HG02981 (cell line): Measurements from ENCODE around the gene TTLL13.
"Not testable (repeated sequence)": the region's sequence is repeated elsewhere in the genome, so short reads cannot be mapped to it uniquely, and the experiment has no call there.

Source experiments
- ATAC-seq: cut with Tn5 transposase; IDR thresholded peaks from one replicate; pipeline ENCODE4 v1.9.1; 2021; ENCODE audit warnings: mild to moderate bottlenecking, moderate library complexity; ENCODE audit not compliant: unreplicated experiment

The TTLL13 gene

DNA sequence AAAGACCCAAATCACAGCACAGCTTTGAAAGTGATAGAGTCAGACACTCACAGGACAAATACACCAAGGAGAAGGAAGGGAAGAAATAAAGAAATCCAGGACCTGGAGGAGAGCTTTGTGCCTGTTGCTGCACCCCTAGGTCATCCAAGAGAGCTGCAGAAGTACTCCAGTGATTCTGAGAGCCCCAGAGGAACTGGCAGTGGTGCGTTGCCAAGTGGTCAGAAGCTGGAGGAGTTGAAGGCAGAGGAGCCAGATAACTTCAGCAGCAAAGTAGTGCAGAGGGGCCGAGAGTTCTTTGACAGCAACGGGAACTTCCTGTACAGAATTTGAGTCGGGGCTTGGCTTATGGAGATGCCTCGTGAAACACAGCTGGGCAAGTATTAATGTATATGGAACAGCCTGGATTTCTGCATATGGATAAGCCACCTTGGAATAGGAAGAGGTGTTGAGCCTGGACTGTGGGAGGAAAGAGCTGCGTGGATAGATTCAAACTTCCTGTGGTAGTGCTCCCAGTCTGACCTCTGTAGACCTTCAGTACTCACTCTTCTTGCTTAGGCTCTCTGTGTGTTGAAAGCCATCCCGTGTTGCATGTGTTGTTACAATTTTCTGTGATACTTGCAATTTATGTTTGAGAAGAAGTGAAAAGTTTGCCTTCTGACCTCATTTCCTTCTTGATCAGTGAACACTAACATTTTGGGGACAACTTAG, 22.3 kb downstream of the TTLL13 start:
- no peak for ATAC-seq

DNA sequence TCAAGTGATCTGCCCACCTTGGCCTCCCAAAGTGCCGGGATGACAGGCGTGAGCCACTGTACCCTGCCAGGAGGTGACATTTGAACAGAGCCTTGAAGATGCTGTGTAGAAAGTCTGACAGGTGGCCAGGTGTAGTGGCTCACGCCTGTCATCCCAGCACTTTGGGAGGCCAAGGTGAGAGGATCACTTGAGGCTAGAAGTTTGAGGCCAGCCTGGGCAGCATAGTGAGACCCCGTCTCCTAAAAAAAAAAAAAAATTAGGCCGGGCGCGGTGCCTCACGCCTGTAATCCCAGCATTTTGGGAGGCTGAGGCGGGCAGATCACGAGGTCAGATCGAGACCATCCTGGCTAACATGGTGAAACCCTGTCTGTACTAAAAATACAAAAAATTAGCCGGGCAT, 29.1 kb downstream of the TTLL13 start:
- ATAC-seq, result not testable (repeated sequence)

DNA sequence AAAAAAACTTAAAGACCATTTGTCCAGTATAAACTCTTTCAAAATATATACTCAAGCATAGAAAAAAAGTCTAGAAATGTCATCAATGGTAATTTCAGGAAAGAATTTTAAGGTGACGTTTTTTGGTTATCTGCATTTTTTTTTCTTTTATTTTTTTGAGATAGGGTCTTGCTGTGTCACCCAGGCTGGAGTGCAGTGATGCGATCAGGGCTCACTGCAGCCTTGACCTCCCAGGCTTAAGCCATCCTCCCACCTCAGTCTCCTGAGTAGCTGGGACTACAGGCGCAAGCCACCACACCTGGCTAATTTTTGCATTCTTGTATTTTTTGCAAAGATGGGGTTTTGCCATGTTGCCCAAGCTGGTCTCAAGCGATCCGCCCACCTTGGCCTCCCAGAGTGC, 31.4 kb downstream of the TTLL13 start:
- ATAC-seq, result not testable (repeated sequence)

DNA sequence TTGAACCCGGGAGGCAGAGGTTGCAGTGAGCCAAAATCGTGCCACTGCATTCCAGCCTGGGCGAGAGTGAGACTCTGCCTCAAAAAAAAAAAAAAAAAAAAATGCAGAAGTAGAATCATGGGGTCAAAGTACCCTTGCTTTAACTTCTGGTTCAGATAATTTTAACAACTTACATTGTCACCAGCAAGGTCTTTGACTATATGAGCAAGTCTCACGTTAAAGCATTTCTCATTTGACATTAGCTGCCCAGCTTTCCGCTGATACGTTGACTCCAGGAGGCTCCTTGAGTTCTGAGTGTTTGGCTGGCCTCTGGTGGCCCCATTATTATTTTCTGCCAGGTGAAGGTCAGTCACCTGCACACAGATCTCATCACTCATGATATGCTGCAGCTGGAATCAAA, 32.3 kb downstream of the TTLL13 start:
- not testable (repeated sequence) for ATAC-seq

DNA sequence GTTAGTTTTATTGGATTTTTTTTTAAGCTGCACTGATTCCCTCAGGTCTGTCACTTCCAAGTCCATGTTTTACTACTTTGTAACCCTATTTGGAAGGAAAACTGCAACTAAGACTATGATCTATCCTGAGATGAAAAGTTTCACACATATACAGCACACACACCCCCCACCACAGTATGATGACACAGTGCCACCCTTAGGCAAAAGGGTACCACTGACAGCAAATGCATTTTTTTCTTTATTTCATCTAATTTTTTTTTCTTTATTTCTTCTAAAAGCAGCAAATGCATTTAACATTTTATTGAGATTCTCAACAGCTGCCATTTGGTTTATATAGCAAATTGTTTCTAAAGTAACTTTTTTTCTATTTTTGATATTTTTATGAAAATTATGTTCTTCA, 37.3 kb downstream of the TTLL13 start:
- ATAC-seq, result no peak

DNA sequence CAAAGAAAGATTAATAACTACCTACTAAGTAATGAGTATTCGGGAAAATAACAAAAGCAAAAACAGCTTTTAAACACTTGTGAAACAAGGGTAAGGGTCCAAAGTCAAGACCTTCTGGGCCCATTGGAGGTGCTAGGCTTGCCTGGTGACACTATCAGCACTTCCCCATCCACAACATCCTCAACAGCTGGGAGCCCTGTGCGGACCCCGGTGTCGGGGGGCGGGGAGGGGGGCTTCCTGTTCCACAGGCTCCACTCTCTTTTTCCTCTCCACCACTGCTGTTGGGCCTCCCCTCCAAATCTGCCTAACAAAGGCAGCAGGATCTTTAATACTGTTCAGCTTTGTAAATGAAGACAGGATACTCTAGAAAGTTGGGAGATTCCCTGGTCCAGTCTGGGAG, 37.7 kb downstream of the TTLL13 start:
- no peak for ATAC-seq

DNA sequence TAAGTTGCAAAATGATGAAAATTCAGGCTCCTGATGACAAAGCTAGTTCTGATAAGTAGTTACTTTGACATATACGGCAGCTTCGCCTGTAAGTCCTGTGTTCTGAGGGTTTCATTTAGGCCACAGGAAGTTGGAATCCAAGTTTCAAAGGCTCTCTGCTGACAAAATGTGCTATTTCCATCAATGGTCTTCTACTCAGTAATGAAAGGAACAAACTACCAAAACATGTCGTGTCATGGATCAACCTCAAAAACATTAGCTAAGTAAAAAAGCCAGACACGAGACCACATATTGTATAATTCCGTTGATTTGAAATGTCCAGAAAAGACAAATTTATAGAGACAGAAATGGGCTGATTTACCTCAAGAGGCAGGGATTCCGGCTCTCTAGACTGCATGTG, 38.6 kb downstream of the TTLL13 start:
- ATAC-seq, result no peak

DNA sequence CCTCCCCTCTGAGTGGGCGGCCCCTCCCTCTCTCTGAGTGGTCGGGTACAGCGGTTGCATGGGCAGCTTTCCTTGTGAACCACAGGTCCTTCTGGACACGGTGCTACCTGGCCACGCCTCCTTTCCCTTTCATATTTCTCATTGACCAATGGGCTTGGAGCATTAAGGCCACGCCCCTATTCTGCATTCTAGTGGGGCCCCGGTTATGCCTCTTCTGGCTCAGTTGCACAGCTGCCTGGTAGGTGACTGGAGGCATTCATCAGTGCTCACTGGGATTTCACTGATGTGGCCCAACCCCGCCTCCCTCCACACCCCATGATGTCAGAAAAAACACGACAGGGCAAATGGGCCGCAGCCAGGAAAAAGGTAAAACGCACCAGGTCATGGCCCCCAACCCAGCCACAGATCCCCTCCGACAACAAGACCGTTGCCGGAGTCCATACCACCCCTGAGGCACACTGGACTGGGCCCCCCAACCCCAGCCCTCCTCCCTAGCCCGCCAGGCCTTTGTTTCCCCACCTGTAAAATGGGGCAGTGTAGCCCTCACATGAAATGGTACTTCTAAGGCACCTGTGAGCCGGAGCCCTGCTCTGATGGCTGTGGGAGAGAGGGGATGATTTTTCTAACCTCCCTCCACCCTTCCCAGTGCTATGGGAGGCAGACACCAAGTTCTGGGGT, 42.5 kb downstream of the TTLL13 start:
- no peak for ATAC-seq

DNA sequence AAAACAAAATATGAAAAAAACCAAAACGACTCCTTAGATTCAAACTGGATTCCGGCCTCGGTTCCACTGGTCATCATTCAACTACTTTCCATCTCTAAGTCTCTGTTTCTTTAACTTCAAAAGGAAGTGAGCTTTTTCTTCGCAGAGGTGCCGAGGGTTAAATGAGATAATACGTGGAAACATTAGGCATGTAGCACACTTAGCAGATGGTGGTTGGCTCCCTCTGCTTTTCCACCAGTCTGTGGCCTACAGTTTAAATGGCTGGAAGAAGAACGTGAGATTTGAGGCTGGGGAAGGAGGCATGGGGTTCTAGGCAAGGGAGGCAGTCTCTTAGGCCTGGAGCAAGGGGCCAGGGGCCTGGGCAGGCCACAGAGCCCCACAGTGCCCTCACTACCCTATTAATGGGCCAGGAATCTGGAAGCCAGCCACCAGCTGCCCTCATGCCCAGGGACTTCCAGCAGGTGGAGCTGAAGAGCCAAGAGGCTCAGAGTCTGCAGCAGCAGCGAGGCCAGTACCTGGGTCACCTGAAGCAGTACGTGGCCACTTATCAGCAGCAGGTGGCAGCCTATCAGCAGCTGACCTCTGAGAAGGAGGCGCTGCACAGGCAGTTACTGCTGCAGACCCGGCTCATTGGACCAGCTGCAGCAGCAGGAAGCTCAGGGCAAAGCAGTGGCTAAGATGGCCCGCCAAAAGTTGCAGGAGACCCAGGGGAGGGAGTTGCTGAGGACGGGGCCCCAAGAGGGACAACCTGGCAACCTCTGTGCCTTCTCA, 43.9 kb downstream of the TTLL13 start:
- ATAC-seq, result not testable (repeated sequence)

DNA sequence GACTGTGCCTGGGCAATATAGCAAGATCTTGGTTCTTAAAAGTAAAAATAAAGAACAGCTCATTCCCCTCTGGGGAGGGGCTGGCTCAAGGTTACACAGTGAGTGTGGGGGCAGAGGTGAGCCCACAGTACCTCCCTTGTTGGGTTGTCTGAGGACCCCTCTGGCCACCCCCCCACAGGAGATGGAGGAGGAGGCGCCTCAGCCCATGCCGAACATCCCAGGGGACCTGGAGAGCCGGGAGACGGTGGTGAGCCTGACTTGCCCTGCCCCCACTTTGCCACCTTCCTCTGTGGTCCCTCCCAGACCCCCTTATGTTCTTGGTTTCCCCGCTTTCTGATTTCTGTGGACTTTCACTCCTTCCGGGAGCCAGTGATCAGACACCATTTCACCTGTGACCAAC, 44.8 kb downstream of the TTLL13 start:
- no peak for ATAC-seq

DNA sequence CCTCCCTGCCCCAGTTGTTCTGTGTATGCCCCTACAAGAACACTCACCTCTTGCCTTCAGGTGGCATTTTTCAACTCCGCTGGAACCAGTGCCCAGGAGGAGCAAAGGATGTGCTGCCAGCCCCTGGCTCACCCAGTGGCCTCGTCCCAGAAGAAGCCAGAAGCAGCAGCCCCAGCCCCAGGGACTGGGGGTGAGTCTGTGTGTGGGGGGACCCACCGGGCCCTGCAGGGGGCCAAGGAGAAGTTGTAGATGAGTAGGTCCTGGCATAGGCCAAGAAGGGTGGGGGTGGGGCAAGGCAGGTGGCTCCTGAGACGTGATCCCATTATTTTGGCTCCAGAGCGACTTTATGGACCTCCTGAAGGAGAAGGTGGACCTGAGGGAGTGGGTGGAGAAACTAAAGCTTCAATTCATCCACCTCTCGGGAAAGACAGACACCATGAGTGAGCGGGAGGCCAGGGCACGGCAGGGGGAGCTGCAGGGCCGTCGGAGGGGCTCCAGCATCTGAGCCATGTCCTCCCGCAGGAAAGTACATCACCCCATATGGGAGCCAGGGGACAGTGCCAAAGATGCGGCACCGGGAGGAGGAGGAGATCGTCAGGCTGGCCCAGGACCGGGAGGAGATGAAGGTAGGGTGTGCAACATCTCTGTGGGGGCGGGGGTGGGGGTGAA, 45.4 kb downstream of the TTLL13 start:
- no peak for ATAC-seq

DNA sequence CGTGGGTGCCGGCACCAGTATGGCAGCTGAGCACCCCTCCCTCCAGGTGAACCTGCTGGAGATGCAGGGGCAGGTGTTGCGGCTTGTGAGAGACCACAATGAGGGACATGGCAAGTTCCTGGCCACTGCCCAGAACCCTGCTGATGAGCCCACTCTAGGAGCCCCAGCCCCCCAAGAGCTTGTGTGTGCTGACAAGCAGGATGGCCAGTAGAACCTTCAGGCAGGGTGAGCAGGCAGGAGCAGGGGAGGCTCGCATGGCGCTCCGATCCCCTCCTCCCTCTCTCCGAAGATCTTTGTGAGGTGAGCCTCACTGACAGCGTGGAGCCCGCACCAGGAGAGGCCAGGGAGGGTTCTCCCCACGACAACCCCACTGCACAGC, 45.9 kb downstream of the TTLL13 start:
- no peak for ATAC-seq

DNA sequence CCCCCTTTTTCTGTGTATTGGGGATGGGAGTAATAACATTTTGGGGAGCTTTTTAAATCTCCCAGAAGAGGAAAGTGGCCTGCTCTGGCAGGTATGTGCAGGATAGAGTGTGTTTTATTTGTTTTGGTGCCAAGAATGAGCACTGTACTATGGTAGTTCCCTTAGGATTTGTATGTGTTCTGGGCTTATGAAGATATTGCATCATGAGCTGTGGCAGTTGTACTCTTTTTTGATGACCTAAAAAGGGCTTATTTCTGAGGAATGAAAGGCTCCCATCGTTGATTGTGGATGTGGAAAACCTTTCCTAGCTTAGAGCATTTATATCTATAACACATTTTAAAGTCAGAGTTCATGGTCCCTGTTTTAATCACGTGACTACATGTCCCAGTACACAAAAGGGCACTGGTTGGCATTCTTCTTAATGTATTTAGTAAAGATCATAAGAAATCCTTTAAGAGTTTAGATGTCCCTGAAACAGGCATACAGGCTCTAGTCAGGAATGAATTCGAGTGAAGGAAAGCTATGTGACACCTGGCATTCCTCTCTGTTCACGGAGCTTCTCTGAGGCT, 47.0 kb downstream of the TTLL13 start:
- not testable (repeated sequence) for ATAC-seq

DNA sequence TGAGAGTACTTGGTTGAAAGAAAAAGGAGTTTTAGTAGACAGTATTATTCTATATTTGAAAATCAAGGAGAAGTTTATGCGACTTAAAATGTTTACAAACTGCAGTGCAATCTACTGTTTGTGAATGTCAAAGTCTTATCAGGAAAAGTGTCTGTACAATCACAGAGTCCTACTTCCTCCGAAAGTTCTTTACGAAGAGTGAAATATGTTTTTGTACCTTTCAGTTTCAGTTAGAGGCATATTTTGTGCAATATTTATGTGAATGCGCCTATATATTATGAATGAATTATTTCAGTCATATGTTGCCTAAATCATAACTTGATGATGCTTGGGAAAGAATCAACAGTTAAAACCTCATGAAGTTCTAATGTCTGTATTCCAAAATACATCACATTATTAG, 47.7 kb downstream of the TTLL13 start:
- ATAC-seq, result no peak

DNA sequence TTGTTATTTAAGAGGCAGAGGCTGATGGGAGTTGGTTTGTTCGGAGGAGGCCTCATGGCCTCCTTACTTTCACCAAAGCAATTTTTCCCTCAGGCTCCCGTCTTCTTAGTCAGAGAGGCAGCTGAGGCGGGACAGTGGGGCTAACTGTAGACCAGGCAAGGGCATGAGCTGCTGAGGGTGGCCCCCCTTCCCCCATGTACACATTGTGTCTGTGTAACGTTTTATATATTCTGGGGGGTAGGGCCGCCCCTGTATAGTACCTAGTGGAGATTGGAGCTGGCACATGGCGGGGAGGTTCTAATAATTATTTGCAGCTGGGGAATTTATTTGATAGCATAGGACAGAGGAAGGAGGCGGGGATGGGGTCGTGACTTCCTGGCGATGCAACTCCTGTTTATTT, 51.2 kb downstream of the TTLL13 start:
- no peak for ATAC-seq

DNA sequence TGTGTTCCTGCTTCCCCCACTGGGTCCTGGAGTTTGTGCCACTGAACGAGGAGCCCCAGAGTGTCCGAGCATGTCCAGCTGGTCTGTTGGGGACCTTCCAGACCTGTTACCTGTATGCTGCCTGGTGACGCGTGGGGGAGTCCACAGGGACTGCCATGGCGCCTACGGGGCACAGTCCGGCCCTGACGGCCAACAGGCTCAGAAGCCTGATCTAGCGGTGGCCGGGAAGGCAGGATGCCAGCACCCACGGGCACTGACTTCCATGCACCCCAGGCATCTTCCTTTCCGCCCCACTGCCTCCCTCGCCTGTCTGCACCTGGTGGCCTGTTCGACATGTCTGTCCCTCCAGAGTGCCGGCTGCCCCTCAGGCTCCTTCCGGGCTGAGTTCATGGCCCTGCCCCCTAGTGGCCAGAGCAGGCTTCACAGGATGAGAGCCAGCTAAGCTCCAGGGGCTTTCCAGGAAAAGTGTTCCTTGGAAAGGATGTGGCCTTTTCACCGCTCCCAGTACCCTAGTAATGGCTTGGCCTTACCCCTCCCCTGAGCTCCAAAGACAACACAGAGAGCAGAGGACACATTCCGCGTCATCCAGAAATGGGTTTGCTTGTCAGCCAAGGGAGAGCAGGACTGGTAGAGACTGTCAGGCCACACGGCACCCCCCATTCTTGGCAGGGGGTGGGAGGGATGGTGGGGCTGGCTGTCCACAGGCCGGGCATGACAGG, 51.8 kb downstream of the TTLL13 start:
- no peak for ATAC-seq

DNA sequence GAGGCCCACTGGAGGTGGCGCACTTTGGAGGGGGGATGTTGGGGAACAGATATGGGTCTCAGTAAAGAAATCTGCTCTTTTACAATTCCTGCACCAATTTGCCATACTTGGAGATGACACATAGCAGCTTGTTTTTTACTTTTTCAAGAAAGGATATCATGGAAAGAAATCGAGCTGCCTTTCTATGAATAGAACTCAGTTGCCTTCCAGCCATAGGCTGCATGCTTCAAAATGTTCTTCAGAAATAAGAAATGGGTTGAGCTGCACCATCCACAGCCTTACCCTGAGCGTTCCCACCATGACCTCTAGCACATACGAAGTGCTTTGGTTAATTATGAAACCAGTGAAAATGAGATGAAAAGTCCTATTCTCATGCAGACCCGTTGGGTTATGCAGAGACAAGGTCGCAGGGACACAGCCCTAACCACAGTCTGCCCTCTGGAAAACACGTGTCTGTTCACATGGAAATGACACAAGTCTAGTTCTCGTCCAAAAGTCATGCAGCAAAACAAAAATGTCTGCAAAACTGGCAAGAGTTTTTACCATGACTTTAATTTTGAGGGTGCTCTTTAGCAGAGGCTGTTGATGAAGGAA, 52.4 kb downstream of the TTLL13 start:
- ATAC-seq, result no peak

DNA sequence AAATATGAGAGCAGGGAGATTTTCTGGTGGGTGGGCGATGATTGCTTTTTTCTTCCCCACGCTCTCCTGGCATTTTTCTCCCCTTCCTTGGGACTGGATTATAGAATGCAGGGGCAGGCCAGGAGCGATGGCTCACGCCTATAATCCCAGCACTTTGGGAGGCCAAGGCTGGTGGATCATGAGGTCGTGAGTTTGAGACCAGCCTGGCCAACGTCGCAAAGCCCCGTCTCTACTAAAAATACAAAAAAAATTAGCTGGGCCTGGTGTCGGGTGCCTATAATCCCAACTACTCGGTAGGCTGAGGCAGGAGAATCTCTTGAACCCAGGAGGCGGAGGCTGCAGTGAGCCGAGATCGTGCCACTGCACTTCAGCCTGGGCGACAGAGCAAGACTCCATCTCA, 56.0 kb downstream of the TTLL13 start:
- not testable (repeated sequence) for ATAC-seq

DNA sequence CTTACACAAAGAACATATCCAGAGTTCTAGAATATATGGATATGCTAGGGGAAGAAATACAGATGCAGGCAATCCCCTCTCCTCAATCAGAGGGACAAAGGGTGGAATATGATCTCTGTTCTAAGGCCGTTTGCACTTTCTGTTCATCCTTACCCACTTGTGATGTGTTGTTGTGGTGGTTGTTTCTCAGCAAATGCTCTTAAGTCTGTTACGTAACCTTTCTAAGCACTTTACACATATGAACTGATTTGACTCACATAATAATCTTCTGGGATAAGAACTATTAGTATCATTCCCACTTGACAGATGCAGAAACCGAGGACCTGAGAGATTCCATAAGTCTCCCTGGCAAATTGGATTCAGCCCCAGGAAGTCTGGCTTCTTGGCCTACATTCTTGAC, 56.6 kb downstream of the TTLL13 start:
- ATAC-seq, result no peak

DNA sequence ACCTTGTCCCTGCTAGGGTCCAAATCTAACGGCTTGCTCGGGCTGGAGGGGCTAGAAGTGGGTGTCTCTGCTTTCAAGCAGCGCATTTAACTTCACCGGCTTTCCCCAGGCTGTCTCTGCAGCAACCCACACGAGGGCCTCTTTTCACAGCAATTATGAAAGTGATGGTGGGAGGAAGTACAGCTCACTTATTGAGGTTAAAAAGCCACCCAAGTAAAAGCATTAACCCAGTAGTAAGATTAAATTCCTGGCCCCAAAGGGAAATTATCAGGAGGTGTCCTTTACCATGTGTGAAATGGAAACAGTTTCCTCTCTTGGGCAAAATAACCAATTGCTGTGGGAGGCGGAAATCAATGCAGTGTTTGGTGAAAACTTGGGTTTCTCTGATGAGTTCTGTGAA, 57.2 kb downstream of the TTLL13 start:
- ATAC-seq, result no peak
